ENCODE results near the gene MRPS6.

- TF ChIP-seq CTCF (conservative IDR thresholded peaks at IDR 0.05; ENCODE audit: low read depth, low read length) = no peak
- TF ChIP-seq EZH2 (IDR thresholded peaks at IDR 0.05; ENCODE audit: low read length, unreplicated experiment) = no peak
Observed at GRCh38 chr21:34076835-34077234, 3.5 kb downstream of the MRPS6 start.

Measured in PC-3 (cell line).